B cell (primary cell): ENCODE data around the gene TSSK2. TPM values are rescaled to one million over a fixed set of nuclear protein-coding genes. Genes with fewer than 3 reads are reported as not detected.

Source experiments
- ATAC-seq: fragments of 200-7000 bp; cut with Tn5 transposase; one replicate; pipeline ENCODE4 v1.10.0; 2021; ENCODE audit warnings: low read depth, mild to moderate bottlenecking, moderate number of reproducible peaks, moderate library complexity
- CTCF ChIA-PET: fragments of 350-600 bp; sonication (Branson Sonifier 250); formaldehyde crosslinking; loops from one replicate; lab custom pipeline; 2021; ENCODE audit warnings: antibody characterized with exemption, inconsistent platforms; lab: Charles Lee
- POLR2A ChIA-PET: fragments of 350-600 bp; sonication (Branson Sonifier 250); formaldehyde crosslinking; loops from one replicate; lab custom pipeline; 2021; ENCODE audit warnings: antibody characterized with exemption; lab: Charles Lee
- DNase-seq: peaks from one replicate; pipeline ENCODE4 v3.0.0; 2013
- H2AFZ ChIP-seq: 2 replicates; pipeline ENCODE4 v1.6.1; 2012; ENCODE audit warnings: mild to moderate bottlenecking, low read depth, low read length; ENCODE audit not compliant: insufficient read depth, poor library complexity, severe bottlenecking
- H3K27ac ChIP-seq, 2 donors: 1 replicate in 1 of 2; 2 replicates in 1 of 2; pipeline ENCODE4 v1.5.1; 2012 to 2013; ENCODE audit warnings: low read length in 2 of 2, mild to moderate bottlenecking in 2 of 2, moderate library complexity in 1 of 2
- H3K27me3 ChIP-seq, 4 experiments: fragments of 200-600 bp in 1 of 4; sonication (generic) in 1 of 4; replicated peaks in 1 of 4; 1 replicate in 2 of 4; 2 replicates in 2 of 4; pipeline versions ENCODE4 v1.6.1 to v1.7.0; 2013 to 2016; ENCODE audit warnings: low read length in 3 of 4, mild to moderate bottlenecking in 2 of 4, mixed read lengths in 1 of 4, moderate library complexity in 1 of 4; ENCODE audit not compliant: insufficient read depth in 4 of 4, control insufficient read depth in 3 of 4; ENCODE audit errors: control extremely low read depth in 1 of 4
- H3K36me3 ChIP-seq, 2 experiments: replicated peaks in 1 of 2; 1 replicate in 1 of 2; 2 replicates in 1 of 2; pipeline versions ENCODE4 v1.6.1 to v1.7.1; 2013; ENCODE audit warnings: low read length in 1 of 2; ENCODE audit not compliant: insufficient read depth in 2 of 2, control insufficient read depth in 1 of 2; ENCODE audit errors: control extremely low read depth in 1 of 2, extremely low read depth in 1 of 2
- H3K4me1 ChIP-seq, 2 donors: fragments of 200-600 bp in 1 of 2; sonication (generic) in 1 of 2; 1 replicate in 1 of 2; 2 replicates in 1 of 2; pipeline versions ENCODE4 v1.5.1 to v1.6.1; 2013 to 2017; ENCODE audit warnings: low read length in 2 of 2; ENCODE audit not compliant: control insufficient read depth in 2 of 2, insufficient read depth in 2 of 2
- H3K4me2 ChIP-seq: replicated peaks from 2 replicates; pipeline ENCODE3; 2012; ENCODE audit warnings: mild to moderate bottlenecking, low read depth, low read length; ENCODE audit not compliant: poor library complexity, severe bottlenecking
- H3K4me3 ChIP-seq, 5 experiments: fragments of 200-600 bp in 1 of 5; sonication (generic) in 1 of 5; 1 replicate in 3 of 5; 2 replicates in 2 of 5; pipeline versions ENCODE4 v1.5.1 to v1.7.0; 2011 to 2016; ENCODE audit warnings: low read length in 4 of 5, mild to moderate bottlenecking in 4 of 5, low read depth in 2 of 5, control low read depth in 1 of 5, moderate library complexity in 1 of 5; ENCODE audit not compliant: insufficient read depth in 1 of 5; ENCODE audit errors: control extremely low read depth in 1 of 5, extremely low read depth in 1 of 5
- H3K79me2 ChIP-seq: fragments of 200-600 bp; sonication (generic); one replicate; pipeline ENCODE4 v1.6.0; 2016; ENCODE audit warnings: low read length; ENCODE audit not compliant: control insufficient read depth, insufficient read depth
- H3K9ac ChIP-seq: fragments of 200-600 bp; sonication (generic); 2 replicates; pipeline ENCODE4 v1.6.1; 2017; ENCODE audit warnings: mild to moderate bottlenecking, low read length, moderate library complexity
- H3K9me3 ChIP-seq, 3 donors: one replicate each; pipeline versions ENCODE4 v1.6.1 to v1.7.1; 2013; ENCODE audit warnings: low read length in 2 of 3; ENCODE audit not compliant: control insufficient read depth in 2 of 3, insufficient read depth in 1 of 3; ENCODE audit errors: control extremely low read depth in 1 of 3
- H4K20me1 ChIP-seq: 2 replicates; pipeline ENCODE4 v1.6.0; 2012; ENCODE audit warnings: mild to moderate bottlenecking, low read length; ENCODE audit not compliant: insufficient read depth, control insufficient read depth, poor library complexity, severe bottlenecking
- H3K27ac Mint-ChIP-seq: one replicate; pipeline ENCODE4 v1.8.0; 2021; ENCODE audit warnings: mixed read lengths
- H3K27me3 Mint-ChIP-seq: one replicate; pipeline ENCODE4 v1.8.0; 2021; ENCODE audit warnings: mixed read lengths
- H3K4me1 Mint-ChIP-seq: one replicate; pipeline ENCODE4 v1.8.0; 2021; ENCODE audit warnings: mixed read lengths
- H3K4me3 Mint-ChIP-seq: one replicate; pipeline ENCODE4 v1.8.0; 2021; ENCODE audit warnings: mixed read lengths
- H3K9me3 Mint-ChIP-seq: one replicate; pipeline ENCODE4 v1.8.0; 2022; ENCODE audit warnings: mixed read lengths; ENCODE audit not compliant: insufficient read depth
- EZH2 ChIP-seq: IDR thresholded peaks from 2 replicates; pipeline ENCODE4 v1.6.1; 2012; ENCODE audit warnings: borderline replicate concordance, low read depth, mild to moderate bottlenecking, moderate library complexity, low read length; ENCODE audit not compliant: insufficient read depth, poor library complexity, severe bottlenecking
- WGBS: methylation state at CpG from one replicate; pipeline ENCODE4 v1.1.5; 2013; ENCODE audit warnings: missing lambda C conversion rate; ENCODE audit not compliant: insufficient coverage; 5-methylcytosine and 5-hydroxymethylcytosine counted together
- intact Hi-C: fragments of 100-400 bp; cut with micrococcal nuclease; formaldehyde crosslinking; loops from one replicate; pipeline ENCODE4 v1.10.0; 2022
- polyA plus RNA-seq: library from polyadenylated mRNA; depleted of rRNA; stranded (reverse); fragments of >200 nt; gene quantifications from 2 replicates; pipeline ENCODE4 v1.2.3, GENCODE V29; 2012
- total RNA-seq, 2 donors: library from RNA; stranded (reverse); fragments of 120-200 nt in 1 of 2; gene quantifications; 1 replicate in 1 of 2; 2 replicates in 1 of 2; pipeline versions ENCODE4 v1.2.3 to v1.2.4, GENCODE V29; 2013 to 2022
- TF ChIP-seq, protein P1 (sequence below): fragments of 200-600 bp; IDR thresholded peaks from one replicate; pipeline ENCODE4 v1.8.0; 2022; ENCODE audit warnings: antibody characterized with exemption, mild to moderate bottlenecking

Gene TSSK2
- total and polyA plus RNA-seq, 2 donors (not counting 1 experiment from before 2014, with no cell fraction given): 0.15 TPM; not detected in 1

DNA sequence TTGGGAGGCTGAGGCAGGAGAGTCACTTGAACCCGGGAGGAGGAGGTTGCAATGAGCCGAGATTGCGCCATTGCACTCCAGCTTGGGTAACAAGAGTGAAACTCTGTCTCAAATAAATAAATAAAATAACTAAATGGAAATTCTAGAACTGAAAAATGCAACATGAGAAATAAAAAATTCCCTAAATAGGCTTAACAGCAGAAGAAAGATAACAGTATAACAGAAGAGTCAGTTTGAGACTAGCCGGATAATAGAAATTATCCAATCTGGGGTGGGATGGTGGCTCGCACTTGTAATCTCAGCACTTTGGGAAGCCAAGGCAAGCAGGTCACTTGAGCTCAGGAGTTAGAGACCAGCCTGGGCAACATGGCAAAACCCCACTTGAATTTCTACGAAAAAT is 33.3 kb downstream of the TSSK2 start:
- Histone ChIP-seq H2AFZ (no peak overlapping the region), H3K27ac (no peak overlapping the region), H3K9ac (no peak overlapping the region), H3K9me3 (peaks cover 0 to 17% (median 3%) of the 10 kb centered on the region in 3 donors), H3K4me1 (peaks cover 5 to 13% of the 10 kb centered on the region in 2 donors), H3K4me3 (no peak overlapping the region), H3K79me2 (no peaks in the 10 kb centered on the region), H3K4me2 (no peak overlapping the region), H3K27me3 (peaks cover 0 to 31% (median 18%) of the 10 kb centered on the region in 4 experiments), H4K20me1 (no peaks in the 10 kb centered on the region), H3K36me3 (no peaks in the 10 kb centered on the region)
- Mint-ChIP-seq H3K4me3 (no peak overlapping the region), H3K9me3 (peaks cover 2% of the 10 kb centered on the region), H3K4me1 (peaks cover 6% of the 10 kb centered on the region), H3K27ac (no peak overlapping the region), H3K27me3 (peaks cover 35% of the 10 kb centered on the region)
- ChIA-PET CTCF (no interaction called here), POLR2A (no interaction called here)
- intact Hi-C loops: no loop called here
- TF ChIP-seq, protein P1, sequence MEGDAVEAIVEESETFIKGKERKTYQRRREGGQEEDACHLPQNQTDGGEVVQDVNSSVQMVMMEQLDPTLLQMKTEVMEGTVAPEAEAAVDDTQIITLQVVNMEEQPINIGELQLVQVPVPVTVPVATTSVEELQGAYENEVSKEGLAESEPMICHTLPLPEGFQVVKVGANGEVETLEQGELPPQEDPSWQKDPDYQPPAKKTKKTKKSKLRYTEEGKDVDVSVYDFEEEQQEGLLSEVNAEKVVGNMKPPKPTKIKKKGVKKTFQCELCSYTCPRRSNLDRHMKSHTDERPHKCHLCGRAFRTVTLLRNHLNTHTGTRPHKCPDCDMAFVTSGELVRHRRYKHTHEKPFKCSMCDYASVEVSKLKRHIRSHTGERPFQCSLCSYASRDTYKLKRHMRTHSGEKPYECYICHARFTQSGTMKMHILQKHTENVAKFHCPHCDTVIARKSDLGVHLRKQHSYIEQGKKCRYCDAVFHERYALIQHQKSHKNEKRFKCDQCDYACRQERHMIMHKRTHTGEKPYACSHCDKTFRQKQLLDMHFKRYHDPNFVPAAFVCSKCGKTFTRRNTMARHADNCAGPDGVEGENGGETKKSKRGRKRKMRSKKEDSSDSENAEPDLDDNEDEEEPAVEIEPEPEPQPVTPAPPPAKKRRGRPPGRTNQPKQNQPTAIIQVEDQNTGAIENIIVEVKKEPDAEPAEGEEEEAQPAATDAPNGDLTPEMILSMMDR: no peak
- TF ChIP-seq EZH2: no peak
- no peak for DNase-seq
- 100% methylated on average over 3 of the region's 6 CpGs for WGBS
- ATAC-seq: no peak

DNA sequence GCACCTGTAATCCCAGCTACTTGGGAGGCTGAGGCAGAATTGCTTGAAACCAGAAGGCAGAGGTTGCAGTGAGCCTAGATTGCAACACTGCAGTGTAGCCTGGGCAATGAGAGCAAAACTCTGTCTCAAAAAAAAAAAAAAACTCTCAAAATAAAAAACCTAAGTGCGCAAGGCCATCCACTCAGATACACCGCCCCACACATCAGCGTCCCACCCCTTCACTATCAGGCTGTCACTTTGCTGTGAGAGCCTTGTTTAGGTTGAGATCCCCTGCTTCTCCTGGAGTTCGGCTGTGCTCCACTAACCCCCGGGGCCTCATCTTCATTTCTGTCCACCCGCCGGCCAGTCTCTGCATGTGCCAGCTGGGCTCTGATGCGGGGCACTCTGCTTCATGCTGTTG is 35.3 kb downstream of the TSSK2 start:
- Histone ChIP-seq H3K36me3 (no peaks in the 10 kb centered on the region), H3K79me2 (peaks cover 19% of the 10 kb centered on the region), H3K9ac (no peak overlapping the region), H3K4me1 (peaks cover 24 to 29% of the 10 kb centered on the region in 2 donors), H2AFZ (no peak overlapping the region), H3K27me3 (peaks cover 0 to 46% (median 25%) of the 10 kb centered on the region in 4 experiments), H3K9me3 (peaks cover 0 to 22% (median 3%) of the 10 kb centered on the region in 3 donors), H3K4me3 (no peak overlapping the region), H3K4me2 (no peak overlapping the region), H3K27ac (no peak overlapping the region), H4K20me1 (no peaks in the 10 kb centered on the region)
- H3K9me3 Mint-ChIP-seq: peaks cover 2% of the 10 kb centered on the region
- peaks cover 29% of the 10 kb centered on the region for H3K27me3 Mint-ChIP-seq
- no peak overlapping the region for H3K27ac Mint-ChIP-seq
- TF ChIP-seq, protein P1: no peak
- no peak for TF ChIP-seq EZH2
- no peak for ATAC-seq
- ChIA-PET CTCF (no interaction called here), POLR2A (no interaction called here)
- peaks cover 23% of the 10 kb centered on the region for H3K4me1 Mint-ChIP-seq
- WGBS: 82% methylated on average over 7 of the region's 8 CpGs
- DNase-seq: no peak
- intact Hi-C loops: no loop called here
- no peak overlapping the region for H3K4me3 Mint-ChIP-seq
